ENCODE results near the gene PARP16. TPM values are rescaled to one million over a fixed set of nuclear protein-coding genes. Genes with fewer than 3 reads are reported as not detected.

The PARP16 gene
- total RNA-seq, 1 donor from 2014 or later: 15.5 TPM

GRCh38 chr15:65285291-65286068 is 1.2 kb downstream of the PARP16 start:
- Mint-ChIP-seq H3K9me3 (no peaks in the 10 kb centered on the region), H3K27ac (ENCODE audit: unreplicated experiment) (peak overlapping the region; percentile 97)
- no peak for TF ChIP-seq CTCF (conservative IDR thresholded peaks at IDR 0.05)

GRCh38 chr15:65278480-65278879 is 8.2 kb downstream of the PARP16 start:
- no peaks in the 10 kb centered on the region for H3K9me3 Mint-ChIP-seq
- no peak overlapping the region for H3K4me3 Mint-ChIP-seq
- peaks cover 15% of the 10 kb centered on the region for H3K4me1 Mint-ChIP-seq
- no peak for TF ChIP-seq CTCF (conservative IDR thresholded peaks at IDR 0.05)
- no peaks in the 10 kb centered on the region for H3K27me3 Mint-ChIP-seq (ENCODE audit: low read depth)
- H3K27ac Mint-ChIP-seq (ENCODE audit: unreplicated experiment): no peak overlapping the region
- no peak for DNase-seq (ENCODE audit: low read depth, low spot score)
- peaks cover 4% of the 10 kb centered on the region for H3K36me3 Mint-ChIP-seq (ENCODE audit: low read depth)

More at GRCh38 chr15:65285291-65286068, 1.2 kb downstream of the PARP16 start:
- peaks cover 40% of the 10 kb centered on the region for H3K4me1 Mint-ChIP-seq
- H3K4me3 Mint-ChIP-seq: peak overlapping the region; percentile 88
- DNase-seq (ENCODE audit: low read depth, low spot score): no peak
- peaks cover 5% of the 10 kb centered on the region for H3K36me3 Mint-ChIP-seq (ENCODE audit: low read depth)
- H3K27me3 Mint-ChIP-seq (ENCODE audit: low read depth): no peaks in the 10 kb centered on the region

- no peak overlapping the region for H3K27ac Mint-ChIP-seq (ENCODE audit: unreplicated experiment)
- no peaks in the 10 kb centered on the region for H3K27me3 Mint-ChIP-seq (ENCODE audit: low read depth)
- no peak for TF ChIP-seq CTCF (conservative IDR thresholded peaks at IDR 0.05)
These were observed 9.7 kb downstream of the PARP16 start for GRCh38 chr15:65277015-65277414.

GRCh38 chr15:65275728-65276126 is 11.0 kb downstream of the PARP16 start:
- Mint-ChIP-seq H3K4me3 (no peak overlapping the region), H3K9me3 (no peaks in the 10 kb centered on the region), H3K27me3 (ENCODE audit: low read depth) (no peaks in the 10 kb centered on the region), H3K36me3 (ENCODE audit: low read depth) (no peaks in the 10 kb centered on the region), H3K27ac (ENCODE audit: unreplicated experiment) (no peak overlapping the region), H3K4me1 (peaks cover 6% of the 10 kb centered on the region)
- TF ChIP-seq CTCF (conservative IDR thresholded peaks at IDR 0.05): no peak
- no peak for DNase-seq (ENCODE audit: low read depth, low spot score)

More at GRCh38 chr15:65277015-65277414, 9.7 kb downstream of the PARP16 start:
- Mint-ChIP-seq H3K36me3 (ENCODE audit: low read depth) (no peaks in the 10 kb centered on the region), H3K4me3 (no peak overlapping the region), H3K4me1 (peaks cover 6% of the 10 kb centered on the region), H3K9me3 (no peaks in the 10 kb centered on the region)
- no peak for DNase-seq (ENCODE audit: low read depth, low spot score)

- TF ChIP-seq CTCF (conservative IDR thresholded peaks at IDR 0.05): no peak
- H3K36me3 Mint-ChIP-seq (ENCODE audit: low read depth): no peaks in the 10 kb centered on the region
- no peak overlapping the region for H3K4me3 Mint-ChIP-seq
- H3K4me1 Mint-ChIP-seq: peaks cover 6% of the 10 kb centered on the region
- H3K9me3 Mint-ChIP-seq: no peaks in the 10 kb centered on the region
- H3K27me3 Mint-ChIP-seq (ENCODE audit: low read depth): no peaks in the 10 kb centered on the region
- no peak overlapping the region for H3K27ac Mint-ChIP-seq (ENCODE audit: unreplicated experiment)
- no peak for DNase-seq (ENCODE audit: low read depth, low spot score)
These were observed 11.5 kb downstream of the PARP16 start for GRCh38 chr15:65275104-65275727.
